ENCODE results near the gene ROR2.
"Not testable (repeated sequence)": the region's sequence is repeated elsewhere in the genome, so short reads cannot be mapped to it uniquely, and the experiment has no call there.

The ROR2 gene

DNA sequence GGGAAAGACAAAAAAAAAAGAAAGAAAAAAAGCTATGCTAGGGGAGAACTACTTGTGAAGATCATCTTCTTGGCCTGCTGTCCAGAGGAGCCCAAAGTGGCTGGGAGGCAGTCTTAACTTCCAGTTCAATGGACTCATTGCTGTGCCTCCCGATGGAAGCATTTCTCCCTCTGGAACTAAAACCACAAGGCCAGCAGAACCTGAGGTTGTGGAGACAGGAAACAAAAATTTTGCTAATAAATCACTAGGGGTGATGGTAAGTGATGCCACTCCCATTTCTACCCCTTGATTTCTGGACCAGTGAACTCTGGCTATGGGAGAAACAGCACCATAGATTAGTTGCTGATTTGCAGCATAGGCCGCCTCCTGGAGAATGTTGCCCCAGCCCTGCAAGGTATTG lies 402.9 kb downstream of the ROR2 start:
- no peak for DNase-seq

DNA sequence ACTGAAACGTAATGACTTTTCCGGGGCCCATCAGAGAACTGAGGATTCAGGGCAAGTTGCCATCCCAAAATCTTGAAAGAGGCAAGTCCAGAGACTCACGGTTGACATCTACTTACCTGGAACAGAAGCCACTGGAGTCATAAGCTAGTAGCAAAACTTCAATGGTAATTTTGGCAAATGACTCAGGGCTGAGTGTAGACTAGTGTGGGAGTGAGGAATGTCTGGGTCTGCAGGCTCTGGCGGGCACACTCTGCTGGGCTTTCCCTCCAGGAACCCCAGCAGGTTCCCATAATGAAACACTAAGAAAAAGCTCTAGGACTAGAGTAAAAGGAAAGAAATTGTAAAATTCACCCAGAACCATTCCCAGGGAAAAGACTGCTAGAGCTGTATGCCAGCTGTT lies 403.5 kb downstream of the ROR2 start:
- DNase-seq = no peak

- no peak for DNase-seq
These were observed 408.3 kb downstream of the ROR2 start for GRCh38 chr9:91541734-91542133.

DNA sequence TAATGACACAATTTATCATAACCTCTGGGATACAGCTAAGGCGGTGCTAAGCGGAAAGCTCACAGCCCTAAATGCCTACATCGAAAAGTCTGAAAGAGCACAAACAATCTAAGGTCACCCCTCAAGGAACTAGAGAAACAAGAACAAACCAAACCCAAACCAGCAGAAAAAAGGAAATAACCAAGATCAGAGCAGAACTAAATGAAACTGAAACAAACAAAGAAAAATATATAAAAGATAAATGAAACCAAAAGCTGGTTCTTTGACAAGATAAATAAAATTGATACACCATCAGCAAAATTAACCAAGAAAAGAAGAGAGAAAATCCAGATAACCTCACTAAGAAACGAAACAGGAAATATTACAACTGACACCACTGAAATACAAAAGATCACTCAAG lies 409.5 kb downstream of the ROR2 start:
- DNase-seq = not testable (repeated sequence)

DNA sequence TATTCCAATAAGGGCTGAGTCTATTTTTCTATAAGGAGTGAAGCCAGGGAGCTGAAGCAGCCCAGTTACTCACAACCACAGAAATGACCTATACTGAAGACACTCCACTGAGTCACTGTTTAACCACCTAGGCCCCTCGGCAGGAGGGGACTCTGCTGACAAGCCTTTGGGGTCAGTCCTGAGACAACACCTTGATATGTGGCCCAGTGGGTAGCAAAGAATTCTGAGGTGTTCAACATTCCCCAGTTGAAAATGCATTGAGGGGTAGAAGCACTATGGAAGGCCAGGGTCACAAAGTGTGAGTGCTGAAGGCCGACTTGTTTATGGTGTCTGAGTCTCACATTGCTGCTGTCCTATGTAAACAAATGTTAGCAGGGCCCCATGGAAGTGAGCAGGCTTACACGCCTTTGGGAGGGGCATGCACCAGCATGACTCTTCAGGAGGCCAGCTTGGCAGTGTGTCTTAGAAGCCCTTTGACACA lies 413.8 kb downstream of the ROR2 start:
- DNase-seq = no peak

GRCh38 chr9:91534374-91534773 lies 415.7 kb downstream of the ROR2 start:
- no peak for DNase-seq

- no peak for DNase-seq
These were observed 416.6 kb downstream of the ROR2 start for GRCh38 chr9:91533382-91533781.

DNA sequence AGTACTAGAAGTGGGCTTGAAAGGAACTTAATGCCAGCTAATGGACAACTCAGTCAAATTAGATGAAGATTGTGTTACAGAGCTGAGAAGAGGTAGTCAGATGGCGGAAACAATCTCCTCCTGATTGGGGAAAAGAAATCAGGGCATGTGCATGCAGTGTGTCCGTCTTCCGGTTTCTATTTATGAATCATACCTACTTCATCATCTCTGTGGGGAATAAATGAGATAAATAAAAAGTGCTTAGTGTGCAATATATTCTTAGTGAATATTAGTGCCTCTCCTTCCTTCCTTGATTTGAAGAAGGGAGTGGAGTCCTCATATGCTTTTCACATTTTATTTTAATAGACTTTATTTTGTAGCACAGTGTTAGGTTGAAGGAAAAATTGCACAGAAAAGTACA lies 417.7 kb downstream of the ROR2 start:
- DNase-seq = no peak

DNA sequence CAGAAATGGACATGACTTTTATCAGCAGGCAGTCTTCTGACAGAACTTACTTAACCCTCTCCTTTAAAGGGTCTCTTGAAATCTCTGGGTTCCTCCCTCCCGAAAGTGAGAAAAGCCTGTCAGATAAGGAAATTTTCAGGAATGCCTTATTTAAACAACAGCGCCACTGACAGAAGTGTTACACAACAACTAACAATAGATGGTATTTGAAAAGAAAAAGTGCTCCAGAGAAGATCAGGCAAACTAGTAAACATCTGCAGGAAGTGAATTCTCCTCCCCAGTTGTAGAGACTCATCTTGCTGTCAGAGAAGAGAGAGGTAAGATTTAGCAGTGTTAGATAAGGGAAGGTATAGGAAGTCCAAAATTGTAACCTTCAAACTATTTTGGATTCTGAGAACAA lies 419.2 kb downstream of the ROR2 start:
- no peak for DNase-seq

DNA sequence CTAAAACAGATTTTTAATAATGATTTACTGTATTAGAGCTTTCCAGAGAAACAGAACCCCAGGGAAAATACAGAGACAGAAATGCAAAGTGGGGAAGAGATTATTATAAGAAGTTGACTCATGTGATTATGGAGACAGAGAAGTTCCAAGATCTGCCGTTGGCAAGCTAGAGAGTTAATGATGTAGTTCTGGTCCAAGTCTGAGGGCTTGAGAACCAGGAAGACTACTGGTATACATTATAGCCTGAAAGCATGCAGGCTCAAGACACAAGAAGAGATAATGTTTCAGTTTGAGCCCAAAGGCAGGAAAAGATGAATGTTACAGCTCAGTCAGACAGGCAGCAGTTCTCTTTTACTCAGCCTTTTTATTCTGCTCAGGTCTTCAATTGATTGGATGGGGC lies 427.5 kb downstream of the ROR2 start:
- DNase-seq = no peak

- no peak for DNase-seq
These were observed 430.3 kb downstream of the ROR2 start for GRCh38 chr9:91519520-91520277.

- no peak for DNase-seq
These were observed 431.6 kb downstream of the ROR2 start for GRCh38 chr9:91518462-91518861.

DNA sequence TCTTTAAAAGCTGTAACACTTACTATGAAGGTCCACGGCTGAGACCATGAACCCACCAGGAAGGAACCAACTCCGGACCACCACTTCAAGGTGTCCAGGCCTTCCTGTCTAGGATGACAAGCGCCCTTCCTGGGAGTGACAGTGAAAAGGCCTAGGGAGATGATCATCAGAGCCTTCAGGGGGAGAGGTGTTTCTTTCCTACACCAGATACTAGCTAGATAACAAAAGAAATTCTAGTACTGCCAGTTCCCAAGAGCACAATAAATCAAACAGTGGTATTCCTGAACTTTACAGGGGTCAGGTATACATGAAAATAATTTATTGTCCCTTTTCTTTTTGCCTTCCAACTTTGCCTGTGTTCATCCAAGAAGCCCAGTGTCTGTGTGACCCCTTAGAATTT lies 432.2 kb downstream of the ROR2 start:
- no peak for DNase-seq

DNA sequence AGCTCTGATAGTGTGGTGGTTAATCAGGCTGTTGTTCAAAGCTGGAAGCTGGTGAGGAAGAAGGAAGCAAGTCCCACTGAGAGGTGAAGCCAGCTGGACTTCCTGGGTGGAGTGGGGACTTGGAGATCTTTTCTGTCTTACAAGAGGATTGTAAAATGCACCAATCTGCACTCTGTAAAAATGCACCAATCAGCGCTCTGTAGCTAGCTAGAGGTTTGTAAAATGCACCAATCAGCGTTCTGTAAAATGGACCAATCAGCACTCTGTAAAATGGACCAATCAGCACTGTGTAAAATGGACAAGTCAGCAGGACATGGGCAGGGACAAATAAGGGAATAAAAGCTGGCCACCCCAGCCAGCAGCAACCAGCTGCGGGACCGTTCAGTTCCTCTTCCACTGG lies 432.7 kb downstream of the ROR2 start:
- DNase-seq = not testable (repeated sequence)

GRCh38 chr9:91516777-91517176 lies 433.3 kb downstream of the ROR2 start:
- no peak for DNase-seq

GRCh38 chr9:91516081-91516480 lies 433.9 kb downstream of the ROR2 start:
- no peak for DNase-seq

- DNase-seq = no peak
These were observed 434.8 kb downstream of the ROR2 start for GRCh38 chr9:91515074-91515687.

All from activated effector memory CD4-positive, alpha-beta T cell treated with Interleukin-2 at 50 U/mL for 16 hours (primary cell).